GM19395 (cell line): Measurements from ENCODE around the gene DOCK8.
A peak's percentile ranks its signal among the peaks of the same experiment; 100 is the strongest.

ENCODE experiments used
- ATAC-seq: cut with Tn5 transposase; IDR thresholded peaks from one replicate; pipeline ENCODE4 v1.9.1; 2021; ENCODE audit warnings: mild to moderate bottlenecking, moderate library complexity; ENCODE audit not compliant: unreplicated experiment

DOCK8 gene

DNA sequence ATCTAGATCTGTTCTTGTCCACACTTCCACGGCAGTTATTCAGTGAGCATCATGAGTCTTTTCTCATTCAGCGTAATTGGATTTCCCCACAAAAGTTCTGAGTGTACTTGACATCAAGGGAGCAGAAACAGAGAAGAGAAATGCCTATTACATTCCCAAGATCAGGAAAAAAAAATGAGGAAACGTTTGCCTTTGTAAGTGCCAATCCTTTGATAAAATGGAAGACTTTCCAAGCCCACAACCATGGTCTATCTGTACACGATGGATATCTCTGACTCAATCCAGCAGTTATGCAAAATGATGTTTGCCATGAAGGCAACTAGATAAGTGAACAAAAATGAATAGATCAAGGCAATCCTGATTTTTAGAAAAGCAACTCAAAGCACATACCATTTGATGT, 235.9 kb downstream of the DOCK8 start:
- no peak for ATAC-seq

DNA sequence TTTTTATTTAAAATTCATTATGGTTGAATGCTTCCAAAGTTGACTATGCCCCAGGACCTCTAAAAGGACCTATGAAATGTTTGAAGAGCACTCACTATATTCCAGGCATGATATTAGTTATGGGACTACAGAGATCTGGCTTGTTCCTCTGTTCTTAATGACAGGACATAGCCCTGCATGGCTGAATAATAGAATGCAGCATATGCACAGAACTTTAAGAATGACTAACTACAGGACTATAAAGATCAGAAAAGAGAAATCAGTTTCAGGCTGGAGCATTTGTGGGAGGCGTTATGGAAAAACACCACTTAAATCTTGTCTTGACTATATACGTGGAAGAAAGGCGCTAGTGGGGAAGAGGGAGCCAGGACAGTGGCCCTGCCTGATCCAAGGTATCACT, 239.2 kb downstream of the DOCK8 start:
- ATAC-seq, result no peak

DNA sequence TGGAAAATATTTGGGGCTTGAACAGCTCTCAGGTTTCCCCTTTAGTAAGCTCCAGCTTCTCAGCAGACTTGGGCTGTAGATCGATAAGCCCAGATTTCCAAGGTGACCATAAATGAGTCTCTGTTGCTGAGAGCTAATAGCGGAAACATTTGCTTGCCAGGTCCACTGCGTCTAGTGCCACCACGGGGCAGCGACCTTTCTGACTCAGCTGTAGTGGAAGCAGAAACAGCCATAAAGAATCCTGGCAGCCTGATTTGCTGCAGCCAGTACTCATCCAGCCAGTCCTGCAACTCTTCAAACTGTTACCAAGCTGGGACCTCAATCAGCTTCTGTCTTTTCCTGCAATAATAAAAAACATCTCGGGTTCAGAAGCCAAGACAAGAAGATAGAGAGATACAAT, 241.7 kb downstream of the DOCK8 start:
- ATAC-seq, result no peak

GRCh38 chr9:458590-458989, 243.9 kb downstream of the DOCK8 start:
- ATAC-seq, result no peak

- ATAC-seq, result no peak
Measured at GRCh38 chr9:459491-460444, 245.1 kb downstream of the DOCK8 start.

DNA sequence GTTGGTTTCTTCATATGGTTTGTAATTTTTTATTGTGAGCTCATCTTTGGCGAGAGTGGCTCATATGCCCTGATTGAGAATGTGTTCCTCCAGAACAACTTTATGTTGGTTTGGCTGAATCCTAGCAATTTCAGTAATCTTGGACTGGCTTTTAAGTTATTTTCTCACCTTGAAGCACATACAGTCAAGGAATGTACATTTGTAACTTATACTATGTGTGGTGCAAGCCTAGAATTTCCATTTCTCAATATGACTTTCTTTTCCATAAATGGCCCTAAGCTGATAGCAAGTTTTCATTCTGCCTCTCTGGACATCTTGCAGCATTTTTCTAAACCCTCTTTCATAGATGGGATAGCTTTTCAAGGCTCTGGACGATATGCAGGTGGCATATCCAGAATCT, 247.5 kb downstream of the DOCK8 start:
- ATAC-seq, result no peak

DNA sequence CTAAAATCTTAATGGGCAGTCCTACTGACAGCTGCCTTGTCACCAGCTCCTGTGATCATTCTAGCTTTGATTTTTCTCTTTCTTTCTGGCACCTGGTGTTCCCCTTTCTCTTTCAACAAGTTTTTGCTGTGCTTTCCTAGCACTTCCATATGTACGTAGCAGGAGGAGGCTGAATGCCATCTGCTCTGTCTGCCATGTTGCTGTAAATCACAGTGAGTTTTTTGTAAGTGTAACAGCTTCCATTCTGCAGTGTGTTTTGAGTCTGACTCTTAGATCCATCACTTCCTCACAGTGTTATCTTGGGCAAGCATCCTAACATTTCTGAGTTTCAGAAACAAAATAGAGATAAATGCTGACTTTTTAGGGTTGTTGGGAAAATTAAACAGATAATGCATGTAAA, 247.9 kb downstream of the DOCK8 start:
- ATAC-seq, result no peak

- ATAC-seq, result no peak
Measured at GRCh38 chr9:463455-464171, 248.9 kb downstream of the DOCK8 start.

DNA sequence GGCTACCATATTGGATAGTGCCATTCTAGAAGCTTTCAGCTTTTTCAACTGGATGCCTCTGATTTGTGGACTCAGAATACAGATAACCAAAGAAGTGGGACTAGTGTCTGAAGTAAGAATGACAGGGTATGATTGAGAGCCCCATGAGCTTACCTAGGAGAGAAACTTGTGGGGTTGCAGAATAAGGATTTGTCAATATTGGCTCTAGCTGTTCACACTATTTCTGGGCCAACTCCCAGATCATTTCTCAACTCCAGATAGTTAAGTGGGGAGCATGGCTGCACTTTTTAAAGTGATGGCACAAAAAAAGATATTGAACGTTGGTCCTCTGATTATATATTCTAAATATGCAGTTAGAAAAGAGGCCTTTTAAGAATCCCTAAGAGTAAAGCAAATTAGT, 252.1 kb downstream of the DOCK8 start:
- no peak for ATAC-seq

- ATAC-seq, result no peak
Measured at GRCh38 chr9:468766-469426, 254.2 kb downstream of the DOCK8 start.

DNA sequence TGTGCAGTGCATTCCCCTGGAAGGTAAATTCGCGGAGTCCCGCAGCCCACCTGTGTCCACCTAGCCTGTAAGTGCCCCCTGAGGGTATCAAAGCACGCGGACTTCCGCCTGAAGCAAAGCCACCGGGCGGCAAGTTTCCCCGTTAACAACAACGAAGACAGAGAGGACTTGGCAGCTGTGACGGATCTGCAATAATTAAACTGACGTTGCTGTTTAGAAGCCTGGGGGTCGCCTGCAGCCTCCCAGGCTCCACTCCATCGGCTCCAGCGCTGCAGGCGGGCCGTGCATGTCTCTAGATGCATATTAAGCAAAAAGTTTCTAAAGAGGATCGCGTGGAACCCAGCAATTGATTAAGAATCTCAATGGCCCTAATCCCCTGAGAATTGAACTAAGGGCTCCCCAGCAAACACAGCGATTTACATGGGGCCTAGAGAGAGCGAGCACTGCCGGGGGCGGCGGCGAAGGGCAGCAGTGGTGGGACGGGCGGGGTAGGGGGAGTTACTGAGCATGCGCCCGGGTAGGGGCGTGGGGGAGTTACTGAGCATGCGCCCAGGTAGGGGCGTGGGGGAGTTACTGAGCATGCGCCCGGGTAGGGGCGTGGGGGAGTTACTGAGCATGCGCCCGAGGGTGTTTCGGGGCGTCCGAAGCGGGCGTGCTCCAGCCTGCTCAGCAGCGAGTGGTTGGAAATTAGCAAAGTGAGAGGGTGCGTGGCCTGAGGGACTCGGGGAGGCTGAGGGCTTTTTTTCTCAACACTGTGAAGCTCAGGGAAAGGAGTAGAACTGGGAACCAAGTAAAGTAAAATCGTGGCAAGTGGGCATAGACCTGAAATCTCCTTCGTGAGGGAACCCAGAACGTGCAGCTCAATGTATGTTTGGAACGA, 255.2 kb downstream of the DOCK8 start:
- ATAC-seq, result peak; percentile 93

DNA sequence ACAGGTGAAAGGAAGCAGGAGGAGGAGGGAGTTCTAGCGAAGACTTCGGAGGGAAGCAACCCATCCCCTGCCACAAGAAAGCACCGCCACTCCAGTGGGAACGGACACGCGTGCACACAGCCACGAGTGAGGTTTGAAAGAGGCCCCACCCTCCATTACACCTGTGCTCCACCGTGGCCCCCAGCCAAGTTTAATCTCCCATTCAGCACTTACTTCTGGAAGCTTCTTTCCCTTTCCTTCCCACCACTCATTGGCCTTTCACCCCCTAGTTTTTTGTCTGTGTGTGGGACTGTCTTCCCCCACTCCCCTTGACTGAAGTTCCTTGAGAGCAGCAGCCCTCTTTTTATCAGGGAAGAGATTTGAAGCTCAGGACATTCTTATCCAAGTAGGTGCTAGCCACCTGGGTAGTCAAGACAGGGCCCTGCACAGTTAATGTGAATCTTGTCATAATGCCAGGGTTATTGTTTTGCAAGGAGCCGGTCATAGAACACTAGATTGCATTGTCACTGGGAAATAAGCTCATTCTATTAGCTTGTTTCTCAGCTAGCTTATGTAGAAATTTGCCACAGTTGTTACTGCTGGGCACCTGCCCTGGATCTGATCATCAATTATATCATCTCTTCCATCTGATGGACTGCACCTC, 256.0 kb downstream of the DOCK8 start:
- ATAC-seq, result no peak

GRCh38 chr9:471320-471719, 256.7 kb downstream of the DOCK8 start:
- no peak for ATAC-seq

DNA sequence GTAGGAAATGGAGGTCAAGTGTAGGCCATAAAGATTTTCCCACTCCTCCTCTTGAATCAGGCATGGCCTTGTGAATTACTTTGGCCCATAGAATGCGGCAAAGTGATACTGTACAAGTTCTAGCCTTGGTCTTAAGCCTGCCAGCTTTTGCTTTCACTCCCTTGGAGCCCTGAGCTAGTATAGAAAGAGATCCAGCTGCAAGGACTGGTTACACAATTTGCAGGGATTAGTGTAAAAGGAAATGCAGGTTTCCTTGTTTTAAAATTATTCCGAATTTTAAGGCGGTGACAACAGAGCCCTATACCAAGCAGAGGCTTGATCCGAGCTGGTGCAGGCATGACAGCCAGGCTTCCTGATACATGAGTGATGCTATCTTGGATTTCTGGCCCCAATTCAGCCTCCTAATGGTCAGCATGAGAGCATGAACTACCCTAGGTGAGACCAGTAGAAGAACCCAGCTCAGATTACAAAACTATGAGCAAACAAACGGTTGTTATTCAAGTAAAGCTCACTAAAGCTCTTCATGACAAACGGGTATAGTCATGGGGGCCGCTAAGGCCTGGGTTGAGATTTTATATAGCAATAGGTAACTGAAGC, 257.9 kb downstream of the DOCK8 start:
- no peak for ATAC-seq

DNA sequence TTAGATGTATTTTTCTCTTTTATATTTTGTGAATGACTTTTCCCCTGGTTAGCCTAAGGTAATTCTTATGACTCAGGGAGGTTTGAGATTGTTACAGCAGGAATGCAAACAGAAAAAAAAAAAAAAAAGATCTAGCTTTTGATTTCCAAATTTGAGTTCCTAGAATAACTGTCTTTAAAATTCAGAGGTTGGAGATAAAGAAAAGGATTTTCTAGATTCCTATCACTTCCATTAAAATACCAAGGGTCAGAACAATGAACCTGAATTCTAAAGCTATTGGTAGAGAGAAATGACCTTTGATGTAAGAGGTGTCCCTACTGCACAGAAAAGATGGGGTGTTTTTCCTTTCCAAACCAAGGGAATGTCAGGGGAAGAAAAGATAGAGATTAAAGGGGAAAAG, 262.5 kb downstream of the DOCK8 start:
- no peak for ATAC-seq

GRCh38 chr9:479304-479970, 264.8 kb downstream of the DOCK8 start:
- no peak for ATAC-seq

DNA sequence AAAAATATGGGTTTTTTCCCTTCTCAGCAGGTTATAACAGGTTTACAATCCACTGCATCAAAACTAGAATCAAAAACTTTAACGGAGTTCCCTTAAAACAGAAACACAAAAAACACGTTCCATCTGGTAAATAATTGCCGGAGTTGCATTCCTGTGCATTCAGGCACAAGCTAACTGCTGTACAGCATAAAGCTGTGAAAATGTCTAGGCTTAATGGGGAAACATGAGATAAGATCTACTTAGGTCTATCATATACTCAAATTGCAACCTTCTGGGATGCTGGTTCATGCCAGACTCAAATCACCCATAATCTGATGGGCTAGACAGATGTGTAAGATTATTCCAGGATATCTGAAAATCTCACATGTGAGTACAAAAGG, 265.3 kb downstream of the DOCK8 start:
- no peak for ATAC-seq

GRCh38 chr9:482739-483138, 268.1 kb downstream of the DOCK8 start:
- ATAC-seq, result no peak

DNA sequence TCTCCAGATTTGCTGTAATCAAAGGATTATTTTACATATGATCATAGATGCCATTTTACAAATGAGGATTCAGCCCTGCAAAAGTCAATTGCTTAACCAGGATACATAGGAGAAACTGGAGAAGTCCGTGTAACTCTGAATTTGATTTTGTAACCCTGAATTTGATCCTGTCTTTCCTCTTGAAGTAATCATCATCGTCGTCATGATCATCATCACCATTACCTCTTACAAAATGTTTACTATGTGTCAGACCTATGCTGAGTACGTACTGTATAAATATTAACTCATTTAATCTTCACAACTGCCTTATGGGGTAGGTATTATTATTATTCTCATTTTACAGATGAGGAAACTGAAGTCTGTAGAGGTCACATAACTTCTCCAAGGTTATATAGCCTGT, 271.5 kb downstream of the DOCK8 start:
- ATAC-seq, result no peak
